Mucosa of descending colon (tissue), 3 donors: ENCODE results near the gene PDGFA. TPM values are rescaled to one million over a fixed set of nuclear protein-coding genes. Genes with fewer than 3 reads are reported as not detected.

Experiments used
- ATAC-seq: fragments of 200-7000 bp; cut with Tn5 transposase; one replicate; pipeline ENCODE4 v1.9.1; 2020; ENCODE audit warnings: mild to moderate bottlenecking, moderate library complexity
- DNase-seq, 3 donors: peaks; one replicate each; pipeline ENCODE4 v3.0.0-alpha.2; 2020
- H3K36me3 ChIP-seq: fragments of 200-600 bp; one replicate; pipeline ENCODE4 v1.8.0; 2021; ENCODE audit warnings: low read depth, mild to moderate bottlenecking
- H3K4me1 ChIP-seq: fragments of 200-600 bp; one replicate; pipeline ENCODE4 v1.8.0; 2021; ENCODE audit warnings: low read depth, mild to moderate bottlenecking
- H3K4me3 ChIP-seq: fragments of 200-600 bp; one replicate; pipeline ENCODE4 v1.8.0; 2021; ENCODE audit warnings: mild to moderate bottlenecking
- H3K9me3 ChIP-seq: fragments of 200-600 bp; one replicate; pipeline ENCODE4 v1.8.0; 2021; ENCODE audit warnings: mild to moderate bottlenecking
- CTCF ChIP-seq: fragments of 200-600 bp; IDR thresholded peaks from one replicate; pipeline ENCODE4 v1.8.0; 2022; ENCODE audit warnings: antibody characterized with exemption, mild to moderate bottlenecking
- intact Hi-C, 2 donors: fragments of 100-400 bp; cut with DNase I in 1 of 2; cut with micrococcal nuclease in 1 of 2; formaldehyde crosslinking; loops; one replicate each; pipeline versions ENCODE4 v1.11.0 to v1.11.1; 2022; cut with DNase I, micrococcal nuclease
- total RNA-seq, 3 donors: library from RNA; stranded (reverse); fragmentation: NEBNext Ultra II Directional in 2 of 3; extraction: Animal tissue kit (Norgen Biotek cat#: 25700) in 2 of 3; gene quantifications; one replicate each; pipeline versions ENCODE4 v1.2.1 to v1.2.4, GENCODE V29; 2021 to 2023
- donor health status: DM: no; HTN: no; CAD: no; lungs with moderate emphysema.
- donor health status: DM: no; HTN: no; CAD: no.
- donor health status: DM: no; HTN: yes; CAD: no.

The PDGFA gene
- total RNA-seq, 3 donors from 2014 or later = 52.7 to 63.0 (median 57.5) TPM

- intact Hi-C loops = no loop called here
- ATAC-seq = peak; percentile 19
- H3K4me1 ChIP-seq = peaks cover 6% of the 10 kb centered on the region
These were observed 66.7 kb downstream of the PDGFA start for GRCh38 chr7:452791-453455.

GRCh38 chr7:452226-452751 lies 67.4 kb downstream of the PDGFA start:
- no peak for TF ChIP-seq CTCF
- Histone ChIP-seq H3K36me3 (no peaks in the 10 kb centered on the region), H3K4me1 (peaks cover 6% of the 10 kb centered on the region), H3K9me3 (no peaks in the 10 kb centered on the region), H3K4me3 (no peak overlapping the region)
- DNase-seq (peak in 1 of 3 donors; percentile 47), ATAC-seq (peak; percentile 26)
- intact Hi-C loops = no loop called here

More at GRCh38 chr7:452791-453455, 66.7 kb downstream of the PDGFA start:
- Histone ChIP-seq H3K4me3 (no peak overlapping the region), H3K36me3 (no peaks in the 10 kb centered on the region), H3K9me3 (no peaks in the 10 kb centered on the region)
- DNase-seq = peak in 1 of 3 donors; percentile 37
- TF ChIP-seq CTCF = no peak

- no peak for TF ChIP-seq CTCF
- Histone ChIP-seq H3K9me3 (no peaks in the 10 kb centered on the region), H3K4me1 (peaks cover 6% of the 10 kb centered on the region), H3K4me3 (no peak overlapping the region), H3K36me3 (no peaks in the 10 kb centered on the region)
- intact Hi-C loops = no loop called here
- ATAC-seq = no peak
- DNase-seq = peak in 1 of 3 donors; percentile 38
These were observed 68.1 kb downstream of the PDGFA start for GRCh38 chr7:451255-452225.

GRCh38 chr7:450741-451140 lies 68.9 kb downstream of the PDGFA start:
- H3K4me3 ChIP-seq = no peak overlapping the region
- intact Hi-C loops = no loop called here
- peaks cover 6% of the 10 kb centered on the region for H3K4me1 ChIP-seq
- H3K9me3 ChIP-seq = no peaks in the 10 kb centered on the region
- DNase-seq (peak in 1 of 3 donors; percentile 38), ATAC-seq (no peak)
- H3K36me3 ChIP-seq = no peaks in the 10 kb centered on the region
- TF ChIP-seq CTCF = no peak

- intact Hi-C loops = no loop called here
- peaks cover 2% of the 10 kb centered on the region for H3K4me1 ChIP-seq
- ATAC-seq (no peak), DNase-seq (peak in 1 of 3 donors; percentile 25)
- H3K9me3 ChIP-seq = no peaks in the 10 kb centered on the region
- no peak for TF ChIP-seq CTCF
- H3K36me3 ChIP-seq = no peaks in the 10 kb centered on the region
- no peak overlapping the region for H3K4me3 ChIP-seq
These were observed 69.6 kb downstream of the PDGFA start for GRCh38 chr7:450036-450435.
